ENCODE data around the gene ABCD4.

DNA sequence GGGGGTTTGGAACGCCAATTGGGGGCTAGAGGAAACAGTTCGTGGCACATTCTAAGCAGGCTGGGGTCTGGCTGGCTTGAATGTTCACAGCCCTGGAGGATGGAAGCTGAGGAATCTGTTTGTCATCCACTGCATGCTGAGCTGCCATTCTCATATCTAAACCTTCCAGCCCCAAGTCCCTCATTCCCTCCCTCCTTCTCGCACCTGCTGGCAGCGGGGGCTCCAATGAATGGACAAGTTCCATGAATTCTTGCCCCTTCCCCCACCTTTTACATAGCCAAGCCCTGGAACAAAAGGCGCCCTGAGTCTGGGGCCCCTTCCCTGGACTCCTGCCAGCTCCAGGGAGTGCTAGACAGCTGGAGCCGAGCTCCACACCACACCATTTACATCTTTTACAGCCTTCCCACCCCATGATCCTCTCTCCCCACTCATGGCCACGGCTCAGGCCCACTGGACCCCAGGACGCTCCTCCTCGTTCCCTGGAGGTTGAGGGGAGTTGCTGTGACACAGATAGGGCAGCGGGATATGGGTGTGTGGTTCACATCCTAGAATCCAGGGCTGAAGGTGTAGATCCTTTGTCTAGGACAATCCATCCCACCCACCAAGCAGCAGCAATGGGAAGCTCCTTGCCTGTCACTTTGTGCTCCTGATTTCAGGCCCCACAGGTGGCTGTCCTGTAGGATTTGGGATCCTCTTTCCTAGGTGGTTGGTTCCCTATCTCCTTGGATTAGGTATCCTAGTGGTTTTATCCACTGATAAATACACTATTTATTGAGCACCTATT, 23.8 kb upstream of the ABCD4 start:
- TF ChIP-seq CTCF (IDR thresholded peaks at IDR 0.05; ENCODE audit: low read length) (no peak), EZH2 (optimal IDR thresholded peaks at IDR 0.05; ENCODE audit: low read depth, low read length) (no peak), EZH2phosphoT487 (IDR thresholded peaks at IDR 0.05; ENCODE audit: low read length) (no peak)
